HG03439 (cell line): ENCODE data around the gene HAAO.
"Not testable (repeated sequence)": the region's sequence is repeated elsewhere in the genome, so short reads cannot be mapped to it uniquely, and the experiment has no call there.

Experiments used
- ATAC-seq: cut with Tn5 transposase; IDR thresholded peaks from one replicate; pipeline ENCODE4 v1.9.1; 2021; ENCODE audit warnings: mild to moderate bottlenecking, moderate library complexity; ENCODE audit not compliant: unreplicated experiment

Gene HAAO

GRCh38 chr2:42752816-42753813, 39.3 kb downstream of the HAAO start:
- ATAC-seq: no peak

- ATAC-seq: no peak
Measured at GRCh38 chr2:42752314-42752713, 40.1 kb downstream of the HAAO start.

- ATAC-seq: no peak
Measured at GRCh38 chr2:42748840-42749239, 43.5 kb downstream of the HAAO start.

- ATAC-seq: no peak
Measured at GRCh38 chr2:42747422-42747821, 45.0 kb downstream of the HAAO start.

DNA sequence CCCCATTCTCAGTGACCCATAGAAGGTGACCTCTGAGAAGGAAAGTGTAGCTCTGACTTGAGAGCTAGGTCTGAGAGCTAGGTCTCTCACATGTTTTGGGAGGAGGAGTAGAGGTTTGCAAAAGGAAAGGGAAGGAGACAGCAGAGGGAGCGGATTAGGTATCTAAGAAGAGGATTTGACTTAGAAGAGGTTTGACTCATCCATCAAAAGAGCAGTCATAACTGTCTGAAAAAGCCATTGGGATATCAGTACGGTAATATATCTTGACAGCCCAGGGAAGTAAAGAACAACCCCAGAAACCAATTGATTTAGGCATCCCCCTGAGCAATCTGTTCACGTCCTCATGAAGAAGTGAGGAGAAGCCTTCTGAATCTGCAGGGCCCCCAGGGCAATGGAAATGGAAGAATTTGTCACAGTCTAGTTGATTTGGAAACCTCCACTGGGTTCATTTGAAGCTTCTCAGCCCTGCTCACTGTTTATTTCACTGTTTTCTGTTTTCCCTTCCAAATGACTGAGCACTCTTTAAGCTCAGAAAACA, 47.8 kb downstream of the HAAO start:
- ATAC-seq: no peak

DNA sequence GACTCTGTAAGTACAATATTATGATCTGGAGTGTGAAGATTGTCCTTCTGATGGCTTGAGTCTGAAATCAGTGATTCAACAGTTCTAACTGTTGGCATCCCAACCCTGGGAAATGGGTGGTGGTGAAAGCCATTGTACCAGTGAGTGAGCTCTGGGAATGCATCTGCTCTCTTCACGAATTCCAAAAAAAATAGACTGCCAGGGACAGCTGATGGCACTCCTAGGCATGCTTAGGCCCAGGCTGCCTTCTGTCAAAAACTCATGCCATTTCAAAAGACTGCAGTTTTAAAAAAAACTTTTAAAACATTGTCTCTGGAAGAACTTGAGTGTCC, 48.8 kb downstream of the HAAO start:
- ATAC-seq: no peak

GRCh38 chr2:42742740-42743658, 49.4 kb downstream of the HAAO start:
- no peak for ATAC-seq

DNA sequence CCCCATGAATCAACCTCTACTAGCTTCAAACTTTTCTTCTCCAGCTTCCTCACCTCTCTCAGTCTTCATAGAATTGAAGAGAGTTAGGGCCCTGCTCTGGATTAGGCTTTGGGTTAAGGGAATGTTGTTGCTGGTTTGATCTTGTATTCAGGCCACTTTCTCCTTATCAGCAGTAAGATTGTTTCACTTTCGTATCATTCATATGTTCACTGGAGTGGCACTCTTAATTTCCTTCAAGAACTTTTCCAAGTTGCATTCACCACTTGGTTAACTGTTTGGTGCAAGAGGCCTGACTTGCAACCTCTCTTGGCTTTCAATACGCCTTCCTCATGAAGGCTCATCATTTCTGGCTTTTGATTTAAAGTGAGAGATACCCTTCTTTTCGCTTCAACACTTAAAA, 51.2 kb downstream of the HAAO start:
- no peak for ATAC-seq

- ATAC-seq: no peak
Measured at GRCh38 chr2:42736598-42737322, 55.6 kb downstream of the HAAO start.

- no peak for ATAC-seq
Measured at GRCh38 chr2:42733852-42734251, 58.5 kb downstream of the HAAO start.

- ATAC-seq: not testable (repeated sequence)
Measured at GRCh38 chr2:42731316-42731715, 61.1 kb downstream of the HAAO start.

DNA sequence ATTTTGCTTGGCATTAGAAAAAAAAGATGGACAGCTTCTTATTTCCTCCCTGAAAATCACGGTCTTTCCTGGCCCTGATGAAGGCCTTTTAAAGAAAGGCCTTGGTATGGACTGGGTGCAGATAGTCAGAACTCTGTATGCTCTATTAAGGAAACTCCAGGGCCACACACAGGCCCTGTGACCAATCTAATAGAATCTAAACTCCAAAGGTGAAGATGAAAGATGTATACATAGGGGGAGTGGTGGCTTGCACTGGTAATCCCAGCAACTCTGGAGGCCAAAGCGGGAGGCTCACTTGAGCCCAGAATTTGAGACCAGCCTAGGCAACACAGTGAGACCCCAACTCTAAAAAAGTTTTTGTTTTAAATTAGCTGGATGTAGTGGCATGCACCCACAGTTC, 65.7 kb downstream of the HAAO start:
- ATAC-seq: no peak

GRCh38 chr2:42725657-42726056, 66.7 kb downstream of the HAAO start:
- ATAC-seq: no peak

- ATAC-seq: no peak
Measured at GRCh38 chr2:42724886-42725285, 67.5 kb downstream of the HAAO start.

DNA sequence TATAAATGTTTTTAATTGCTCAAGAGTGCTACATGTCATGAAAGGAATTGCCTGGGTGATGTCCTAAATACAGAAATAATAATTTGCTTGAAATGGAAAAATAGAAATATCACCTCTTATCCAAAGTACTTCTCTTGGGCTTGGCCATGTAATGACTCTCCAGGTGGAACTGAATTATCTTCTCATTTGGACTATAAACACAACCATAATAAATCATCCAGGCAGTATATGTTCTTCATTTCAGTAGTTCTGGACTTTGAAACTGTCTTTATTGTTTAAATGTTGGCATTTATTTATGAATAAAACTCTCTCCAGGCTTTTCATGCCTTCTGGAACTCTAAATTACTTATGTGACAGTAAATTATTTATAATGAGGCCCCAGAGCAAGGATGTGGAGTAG, 68.9 kb downstream of the HAAO start:
- no peak for ATAC-seq

DNA sequence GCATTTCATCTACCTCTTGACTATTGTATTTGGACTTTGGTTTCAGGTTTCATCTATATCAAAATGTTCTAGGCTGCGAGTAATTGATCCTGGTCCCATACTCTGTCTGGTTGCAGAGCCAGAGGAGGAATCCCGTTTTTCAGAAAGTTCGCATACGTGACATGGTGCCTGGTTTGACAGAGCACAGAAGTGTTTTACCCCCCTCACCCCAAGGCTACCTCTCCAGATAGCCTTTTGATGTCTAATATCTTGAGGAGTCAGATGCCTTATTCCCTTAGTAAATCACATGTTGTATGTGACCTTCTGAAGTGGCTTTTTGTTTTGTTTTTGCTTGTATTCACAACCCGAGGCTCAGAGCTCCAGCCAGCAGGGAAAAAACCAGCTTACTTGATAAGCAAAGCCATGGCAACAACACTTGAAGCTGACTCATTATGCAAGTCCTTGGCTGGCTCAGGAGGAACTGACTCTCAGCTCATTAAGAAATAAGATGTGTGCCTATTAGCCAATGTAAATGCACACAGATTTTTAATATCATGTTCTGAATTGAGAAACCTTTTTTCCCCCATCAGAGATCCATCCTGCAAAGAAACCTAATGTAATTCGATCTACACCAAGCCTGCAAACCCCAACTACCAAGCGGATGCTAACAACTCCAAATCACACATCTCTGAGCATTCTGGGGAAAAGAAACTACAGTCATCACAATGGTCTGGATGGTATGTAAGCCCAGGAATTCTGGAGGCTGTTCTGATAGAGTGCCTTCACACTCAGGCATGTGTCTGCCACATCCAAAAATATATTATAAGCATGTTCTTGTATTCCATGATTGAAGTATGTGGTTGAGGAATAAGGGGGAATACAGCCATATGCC, 69.8 kb downstream of the HAAO start:
- ATAC-seq: peak; percentile 91

DNA sequence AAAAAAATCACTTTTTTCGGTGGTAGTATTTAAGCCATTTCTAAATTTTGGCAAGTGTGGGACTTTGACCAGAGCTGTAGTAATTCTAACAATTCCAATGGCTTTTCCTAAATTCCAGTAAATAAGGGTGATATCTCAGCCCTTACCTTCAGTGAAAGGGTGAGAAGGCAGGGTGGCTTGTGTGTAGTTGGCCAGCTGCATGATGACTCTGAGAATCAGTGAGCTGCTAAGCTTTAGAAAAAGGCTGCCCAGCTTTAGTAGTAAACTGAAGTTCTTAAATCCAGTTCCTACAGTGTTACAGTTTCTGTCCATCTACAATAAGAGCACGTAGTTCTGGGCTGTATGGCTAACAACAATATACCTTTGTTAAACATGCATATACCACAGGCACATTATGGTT, 70.5 kb downstream of the HAAO start:
- no peak for ATAC-seq
